Activated CD8-positive, alpha-beta T cell treated with anti-CD3 and anti-CD28 coated beads for 36 hours (primary cell): ENCODE results near the gene CCT7. TPM values are rescaled to one million over a fixed set of nuclear protein-coding genes. Genes with fewer than 3 reads are reported as not detected.

Source experiments
- ATAC-seq: fragments of 200-7000 bp; cut with Tn5 transposase; one replicate; pipeline ENCODE4 v1.10.0; 2021; ENCODE audit warnings: mild to moderate bottlenecking, moderate library complexity
- CTCF ChIA-PET: fragments of 350-600 bp; sonication (Branson Sonifier 250); formaldehyde crosslinking; loops from one replicate; lab custom pipeline; 2021; ENCODE audit warnings: antibody characterized with exemption; lab: Charles Lee
- POLR2A ChIA-PET: fragments of 350-600 bp; sonication (Branson Sonifier 250); formaldehyde crosslinking; loops from one replicate; lab custom pipeline; 2021; ENCODE audit warnings: antibody characterized with exemption; lab: Charles Lee
- DNase-seq: peaks from one replicate; pipeline ENCODE4 v3.0.0-alpha.2; 2020
- H3K27ac Mint-ChIP-seq: one replicate; pipeline ENCODE4 v1.8.0; 2021; ENCODE audit warnings: mild to moderate bottlenecking, mixed read lengths
- H3K27me3 Mint-ChIP-seq: one replicate; pipeline ENCODE4 v1.8.0; 2021; ENCODE audit warnings: mixed read lengths
- H3K36me3 Mint-ChIP-seq: one replicate; pipeline ENCODE4 v1.8.0; 2021; ENCODE audit warnings: low read depth, mixed read lengths
- H3K4me1 Mint-ChIP-seq: one replicate; pipeline ENCODE4 v1.8.0; 2021; ENCODE audit warnings: low read depth, mixed read lengths
- H3K4me3 Mint-ChIP-seq: one replicate; pipeline ENCODE4 v1.8.0; 2021; ENCODE audit warnings: mild to moderate bottlenecking, moderate library complexity, mixed read lengths
- H3K9me3 Mint-ChIP-seq: one replicate; pipeline ENCODE4 v1.8.0; 2021; ENCODE audit warnings: mixed read lengths
- CTCF ChIP-seq: fragments of 200-600 bp; IDR thresholded peaks from one replicate; pipeline ENCODE4 v1.8.0; 2022; ENCODE audit warnings: antibody characterized with exemption, mild to moderate bottlenecking
- intact Hi-C: fragments of 100-400 bp; cut with micrococcal nuclease; formaldehyde crosslinking; loops from one replicate; pipeline ENCODE4 v1.10.0; 2022
- total RNA-seq, 2 experiments: library from RNA; stranded (reverse); gene quantifications; one replicate each; pipeline ENCODE4 v1.2.3, GENCODE V29; 2021

Gene CCT7
- total RNA-seq, 2 experiments from 2014 or later: 628 to 660 TPM

DNA sequence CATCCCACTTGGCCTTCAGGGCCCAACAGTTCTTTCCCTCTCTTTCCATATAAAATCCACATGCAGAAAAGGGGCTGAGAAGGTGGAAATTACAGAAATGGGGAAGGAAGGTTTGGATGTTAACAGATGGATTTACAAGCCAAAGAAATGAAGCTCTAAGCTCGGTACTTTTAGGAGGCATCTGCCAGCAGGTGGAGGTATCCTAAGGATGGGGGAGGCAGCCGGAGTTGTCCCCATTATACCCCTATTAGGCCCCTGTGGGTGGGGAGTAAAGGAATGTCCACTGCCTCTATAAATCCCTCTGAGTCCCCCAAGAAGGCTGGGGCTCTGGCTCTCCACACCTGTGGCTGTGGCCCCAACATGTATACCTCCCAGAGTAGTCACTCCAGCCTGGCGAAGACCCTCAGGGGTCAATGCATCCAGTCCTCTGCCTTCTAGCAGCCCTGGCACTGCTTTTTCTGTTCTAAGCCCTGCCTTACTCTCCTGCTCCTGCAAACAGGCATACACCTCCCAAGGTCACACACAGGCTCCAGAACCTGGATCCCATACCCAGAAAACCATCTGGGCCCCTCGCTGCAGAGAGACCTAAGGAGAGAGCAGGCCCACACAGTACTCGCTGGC lies 48.9 kb downstream of the CCT7 start:
- ATAC-seq: no peak
- ChIA-PET CTCF (interaction anchor here (0.6 to 3.3 kb wide), 3 partner anchors 8 to 12 kb away, joined by 4 to 15 read pairs (median 4); partner anchors contain the start of gene EGR4), POLR2A (no interaction called here)
- no peak for TF ChIP-seq CTCF
- Mint-ChIP-seq H3K4me3 (peak overlapping the region; percentile 90), H3K4me1 (peaks cover 34% of the 10 kb centered on the region), H3K9me3 (no peaks in the 10 kb centered on the region), H3K27me3 (no peaks in the 10 kb centered on the region), H3K27ac (peak overlapping the region; percentile 84), H3K36me3 (peaks cover 34% of the 10 kb centered on the region)
- intact Hi-C loops: no loop called here
- DNase-seq: no peak

GRCh38 chr2:73283545-73284295 lies 49.6 kb downstream of the CCT7 start:
- H3K27ac Mint-ChIP-seq: peak overlapping the region; percentile 84
- no peaks in the 10 kb centered on the region for H3K27me3 Mint-ChIP-seq
- H3K9me3 Mint-ChIP-seq: no peaks in the 10 kb centered on the region
- peaks cover 28% of the 10 kb centered on the region for H3K4me1 Mint-ChIP-seq
- ATAC-seq: peak; percentile 17
- CTCF ChIA-PET: no interaction called here
- POLR2A ChIA-PET: interaction anchor here (0.8 to 2.2 kb wide), 3 partner anchors 45 to 102 kb away, joined by 3 to 11 read pairs (median 5); partner anchors contain the start of genes ALMS1, CCT7 and PRADC1
- DNase-seq: peak; percentile 63
- peaks cover 29% of the 10 kb centered on the region for H3K36me3 Mint-ChIP-seq
- H3K4me3 Mint-ChIP-seq: peak overlapping the region; percentile 90
- TF ChIP-seq CTCF: no peak
- intact Hi-C loops: no loop called here

DNA sequence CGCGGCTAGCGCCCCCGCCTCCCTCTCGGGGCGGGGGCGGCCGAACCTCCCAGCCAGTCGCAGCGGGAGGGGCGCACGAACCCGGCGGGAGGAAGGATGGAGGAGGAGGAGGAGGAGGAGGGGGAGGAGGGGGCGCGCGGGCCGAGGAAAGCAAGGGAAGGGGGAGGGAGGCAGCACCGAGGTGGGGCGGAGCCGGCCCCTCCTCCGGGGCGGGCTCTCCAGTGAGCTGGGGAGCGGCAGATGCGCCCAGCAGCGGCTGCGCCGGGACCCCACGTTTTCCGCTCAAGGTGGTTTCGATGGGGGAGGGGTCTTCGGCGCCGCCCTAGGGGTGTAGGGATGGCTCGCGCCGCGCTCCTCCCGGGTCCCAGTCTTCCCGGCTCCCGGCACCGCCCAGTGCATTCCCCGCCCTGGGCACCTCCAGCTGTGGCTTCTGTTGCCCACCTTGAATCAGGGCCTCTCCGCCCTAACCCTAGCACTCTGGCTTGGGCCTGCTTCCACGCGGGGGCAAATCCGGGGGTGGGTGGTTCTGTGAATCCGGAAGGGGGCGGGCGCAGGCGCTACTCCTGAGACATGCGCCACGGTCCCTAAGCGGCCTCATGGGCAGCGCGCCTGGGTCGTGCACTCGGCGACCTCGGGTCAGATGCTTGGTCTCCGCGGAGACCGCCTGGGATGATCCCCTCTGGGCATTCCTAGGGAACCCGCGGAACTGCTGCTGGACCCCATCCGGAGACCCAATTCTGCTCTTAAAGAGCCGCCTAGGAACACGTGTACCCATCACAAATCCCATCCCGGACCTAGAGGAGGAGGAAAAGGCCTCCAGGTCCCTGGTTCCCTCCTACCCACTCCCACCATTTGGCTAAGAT lies 50.4 kb downstream of the CCT7 start, which contains the start of gene FBXO41:
Gene FBXO41 (minus strand): TSS at position 183 of the 863 bp plus-strand sequence. CDS start 14,848 bp downstream, outside the sequence.
- peaks cover 23% of the 10 kb centered on the region for H3K4me1 Mint-ChIP-seq
- CTCF ChIA-PET: interaction anchor here (1.1 kb wide), 3 partner anchors 10 to 73 kb away, joined by 3 read pairs; partner anchors contain the start of gene CCT7
- no peaks in the 10 kb centered on the region for H3K9me3 Mint-ChIP-seq
- H3K36me3 Mint-ChIP-seq: peaks cover 21% of the 10 kb centered on the region
- H3K27me3 Mint-ChIP-seq: peaks cover 2% of the 10 kb centered on the region
- DNase-seq (peak; percentile 89), ATAC-seq (peak; percentile 82)
- TF ChIP-seq CTCF: no peak
- peak within 1 kb of the TSS; percentile 86 for H3K27ac Mint-ChIP-seq
- POLR2A ChIA-PET: interaction anchor here (0.7 to 2.2 kb wide), 8 partner anchors 10 to 101 kb away, joined by 3 to 11 read pairs (median 3); partner anchors contain the start of genes ALMS1, CCT7 and PRADC1
- intact Hi-C loops: no loop called here
- peak within 1 kb of the TSS; percentile 90 for H3K4me3 Mint-ChIP-seq

- Mint-ChIP-seq H3K27ac (peak overlapping the region; percentile 86), H3K27me3 (peaks cover 3% of the 10 kb centered on the region), H3K4me3 (peak overlapping the region; percentile 90), H3K9me3 (no peaks in the 10 kb centered on the region), H3K36me3 (peaks cover 17% of the 10 kb centered on the region), H3K4me1 (peaks cover 22% of the 10 kb centered on the region)
- DNase-seq: peak; percentile 66
- TF ChIP-seq CTCF: no peak
- peak; percentile 62 for ATAC-seq
- ChIA-PET CTCF (interaction anchor here (1.1 kb wide), 3 partner anchors 9 to 73 kb away, joined by 3 read pairs; partner anchors contain the start of gene CCT7), POLR2A (interaction anchor here (0.7 to 2.2 kb wide), 6 partner anchors 11 to 65 kb away, joined by 3 to 11 read pairs (median 3); partner anchors contain the start of genes CCT7 and PRADC1)
- intact Hi-C loops: no loop called here
Measured at GRCh38 chr2:73285159-73285739, 51.1 kb downstream of the CCT7 start.
